Panc1 (cell line): ENCODE results near the gene MYRF. TPM values are rescaled to one million over a fixed set of nuclear protein-coding genes. Genes with fewer than 3 reads are reported as not detected.

Experiments
- ATAC-seq: fragments of 200-7000 bp; cut with Tn5 transposase; 2 replicates; pipeline ENCODE4 v1.9.1; 2020; ENCODE audit warnings: mild to moderate bottlenecking, moderate library complexity
- BruUV-seq: library from RNA; stranded (reverse); fragments of 400-500 nt; replicated peaks from 2 replicates; lab custom pipeline; 2021; lab: Mats Ljungman, UMichigan
- CTCF ChIA-PET: fragments of 300-600 bp; sonication (Branson Sonifier 250); formaldehyde crosslinking; loops from one replicate; lab custom pipeline; 2022; ENCODE audit warnings: antibody characterized with exemption; lab: Charles Lee
- POLR2A ChIA-PET: fragments of 300-600 bp; sonication (Branson Sonifier 250); formaldehyde crosslinking; loops from one replicate; lab custom pipeline; 2022; ENCODE audit warnings: antibody characterized with exemption; lab: Charles Lee
- DNase-seq: peaks from one replicate; pipeline ENCODE4 v3.0.0-alpha.2; 2010; ENCODE audit warnings: low read depth, low spot score
- H3K27ac ChIP-seq: 2 replicates; pipeline ENCODE4 v1.5.1; 2011; ENCODE audit warnings: mild to moderate bottlenecking, low read length, inconsistent platforms
- H3K27me3 ChIP-seq: fragments of 200-500 bp; sonication (Bioruptor generic); 2 replicates; pipeline ENCODE4 v1.6.0; 2014; ENCODE audit warnings: low read length, inconsistent platforms; ENCODE audit not compliant: control insufficient read depth, insufficient read depth
- H3K36me3 ChIP-seq: fragments of 200-500 bp; sonication (Bioruptor generic); 2 replicates; pipeline ENCODE4 v1.5.1; 2014; ENCODE audit warnings: inconsistent platforms, mild to moderate bottlenecking, low read length, moderate library complexity; ENCODE audit not compliant: control insufficient read depth, insufficient read depth
- H3K4me1 ChIP-seq: 2 replicates; pipeline ENCODE4 v1.5.1; 2011; ENCODE audit warnings: inconsistent platforms, mild to moderate bottlenecking, low read length, moderate library complexity; ENCODE audit not compliant: control insufficient read depth, insufficient read depth
- H3K4me3 ChIP-seq, 2 experiments: 2 replicates each; pipeline ENCODE4 v1.5.1; 2011 to 2012; ENCODE audit warnings: low read depth in 2 of 2, low read length in 2 of 2, mild to moderate bottlenecking in 2 of 2, inconsistent platforms in 1 of 2, moderate library complexity in 1 of 2
- H3K9me3 ChIP-seq: fragments of 200-500 bp; sonication (Bioruptor generic); 2 replicates; pipeline ENCODE4 v1.5.1; 2014; ENCODE audit warnings: low read depth, mild to moderate bottlenecking, inconsistent platforms, low read length, moderate library complexity; ENCODE audit not compliant: control insufficient read depth, insufficient read depth
- POLR2AphosphoS5 ChIP-seq: IDR thresholded peaks from 2 replicates; pipeline ENCODE4 v1.6.1; 2012; ENCODE audit warnings: mild to moderate bottlenecking, low read depth, low read length, moderate library complexity
- SIN3A ChIP-seq: IDR thresholded peaks from 2 replicates; pipeline ENCODE4 v1.6.1; 2012; ENCODE audit warnings: low read depth, mild to moderate bottlenecking, low read length, moderate library complexity, borderline replicate concordance; ENCODE audit not compliant: insufficient read depth
- TCF7L2 ChIP-seq: IDR thresholded peaks from 2 replicates; pipeline ENCODE4 v1.6.1; 2011; ENCODE audit warnings: mild to moderate bottlenecking, low read depth, low read length, inconsistent platforms
- in situ Hi-C: cut with HindIII; loops from 2 replicates; pipeline ENCODE4 v1.10.0; 2016; ENCODE audit warnings: low sequenced_read_pairs, low pct_unique_long_range_greater_than_20kb
- intact Hi-C: fragments of 100-400 bp; cut with micrococcal nuclease; formaldehyde crosslinking; loops from one replicate; pipeline ENCODE4 v1.10.0; 2022; ENCODE audit not compliant: unreplicated experiment
- total RNA-seq: library from RNA; stranded (reverse); gene quantifications from one replicate; pipeline ENCODE4 v1.2.1, GENCODE V29; 2021; ENCODE audit not compliant: unreplicated experiment
- TF ChIP-seq, protein P1 (sequence below): fragments of 450-650 bp; IDR thresholded peaks from 2 replicates; pipeline ENCODE4 v1.5.1; 2017; ENCODE audit warnings: mild to moderate bottlenecking
- TF ChIP-seq, protein P2 (sequence below), 2 experiments: IDR thresholded peaks; 2 replicates each; pipeline ENCODE4 v1.6.1; 2011 to 2012; ENCODE audit warnings: low read depth in 2 of 2, control low read depth in 1 of 2, low read length in 1 of 2, mild to moderate bottlenecking in 1 of 2, moderate library complexity in 1 of 2; ENCODE audit not compliant: insufficient read depth in 1 of 2

Gene MYRF
- total RNA-seq, 1 experiment from 2014 or later: 2.8 TPM

DNA sequence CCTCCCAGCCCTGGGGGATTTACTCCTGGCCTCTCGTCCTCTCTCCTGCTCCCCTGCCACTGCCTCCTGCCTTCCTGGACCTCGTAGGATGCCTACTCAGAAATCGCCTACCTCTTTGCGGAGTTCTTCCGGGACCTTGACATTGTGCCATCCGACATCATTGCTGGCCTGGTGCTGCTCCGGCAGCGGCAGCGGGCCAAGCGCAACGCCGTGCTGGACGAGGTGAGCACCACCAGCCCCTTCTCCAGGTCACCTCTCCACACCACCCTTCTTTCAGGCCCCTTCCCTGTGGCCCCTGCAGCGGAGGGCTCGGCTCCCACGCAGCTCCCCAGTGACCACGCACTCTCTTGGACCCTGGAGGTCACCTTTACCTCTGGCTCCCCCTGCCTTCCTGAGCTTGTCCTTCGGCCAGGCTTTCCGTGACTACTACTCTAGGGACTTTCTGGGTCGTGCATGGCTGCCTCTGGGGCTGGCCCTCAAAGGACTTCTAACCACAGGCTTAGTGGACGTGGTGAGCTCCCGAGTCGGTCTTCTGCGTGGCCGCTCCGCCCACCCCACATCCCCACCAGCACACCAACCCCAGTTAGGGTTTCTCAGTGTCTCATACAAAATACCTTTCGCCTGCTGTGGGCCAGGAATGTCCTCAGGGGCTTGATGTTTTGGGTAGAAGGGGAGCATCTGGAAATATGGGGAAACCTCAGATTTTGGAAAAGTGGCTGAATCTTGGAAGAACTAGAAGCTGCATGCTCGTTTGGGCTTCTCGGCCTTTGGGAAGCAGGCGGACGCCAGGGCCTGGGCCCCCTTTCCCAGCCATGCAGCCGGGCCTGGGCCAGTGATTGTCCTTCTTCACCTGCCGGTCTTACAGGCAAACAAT is 24.1 kb upstream of the MYRF start:
- TF ChIP-seq, protein P1, sequence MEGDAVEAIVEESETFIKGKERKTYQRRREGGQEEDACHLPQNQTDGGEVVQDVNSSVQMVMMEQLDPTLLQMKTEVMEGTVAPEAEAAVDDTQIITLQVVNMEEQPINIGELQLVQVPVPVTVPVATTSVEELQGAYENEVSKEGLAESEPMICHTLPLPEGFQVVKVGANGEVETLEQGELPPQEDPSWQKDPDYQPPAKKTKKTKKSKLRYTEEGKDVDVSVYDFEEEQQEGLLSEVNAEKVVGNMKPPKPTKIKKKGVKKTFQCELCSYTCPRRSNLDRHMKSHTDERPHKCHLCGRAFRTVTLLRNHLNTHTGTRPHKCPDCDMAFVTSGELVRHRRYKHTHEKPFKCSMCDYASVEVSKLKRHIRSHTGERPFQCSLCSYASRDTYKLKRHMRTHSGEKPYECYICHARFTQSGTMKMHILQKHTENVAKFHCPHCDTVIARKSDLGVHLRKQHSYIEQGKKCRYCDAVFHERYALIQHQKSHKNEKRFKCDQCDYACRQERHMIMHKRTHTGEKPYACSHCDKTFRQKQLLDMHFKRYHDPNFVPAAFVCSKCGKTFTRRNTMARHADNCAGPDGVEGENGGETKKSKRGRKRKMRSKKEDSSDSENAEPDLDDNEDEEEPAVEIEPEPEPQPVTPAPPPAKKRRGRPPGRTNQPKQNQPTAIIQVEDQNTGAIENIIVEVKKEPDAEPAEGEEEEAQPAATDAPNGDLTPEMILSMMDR: no peak
- no peak for TF ChIP-seq POLR2AphosphoS5
- TF ChIP-seq, protein P2, sequence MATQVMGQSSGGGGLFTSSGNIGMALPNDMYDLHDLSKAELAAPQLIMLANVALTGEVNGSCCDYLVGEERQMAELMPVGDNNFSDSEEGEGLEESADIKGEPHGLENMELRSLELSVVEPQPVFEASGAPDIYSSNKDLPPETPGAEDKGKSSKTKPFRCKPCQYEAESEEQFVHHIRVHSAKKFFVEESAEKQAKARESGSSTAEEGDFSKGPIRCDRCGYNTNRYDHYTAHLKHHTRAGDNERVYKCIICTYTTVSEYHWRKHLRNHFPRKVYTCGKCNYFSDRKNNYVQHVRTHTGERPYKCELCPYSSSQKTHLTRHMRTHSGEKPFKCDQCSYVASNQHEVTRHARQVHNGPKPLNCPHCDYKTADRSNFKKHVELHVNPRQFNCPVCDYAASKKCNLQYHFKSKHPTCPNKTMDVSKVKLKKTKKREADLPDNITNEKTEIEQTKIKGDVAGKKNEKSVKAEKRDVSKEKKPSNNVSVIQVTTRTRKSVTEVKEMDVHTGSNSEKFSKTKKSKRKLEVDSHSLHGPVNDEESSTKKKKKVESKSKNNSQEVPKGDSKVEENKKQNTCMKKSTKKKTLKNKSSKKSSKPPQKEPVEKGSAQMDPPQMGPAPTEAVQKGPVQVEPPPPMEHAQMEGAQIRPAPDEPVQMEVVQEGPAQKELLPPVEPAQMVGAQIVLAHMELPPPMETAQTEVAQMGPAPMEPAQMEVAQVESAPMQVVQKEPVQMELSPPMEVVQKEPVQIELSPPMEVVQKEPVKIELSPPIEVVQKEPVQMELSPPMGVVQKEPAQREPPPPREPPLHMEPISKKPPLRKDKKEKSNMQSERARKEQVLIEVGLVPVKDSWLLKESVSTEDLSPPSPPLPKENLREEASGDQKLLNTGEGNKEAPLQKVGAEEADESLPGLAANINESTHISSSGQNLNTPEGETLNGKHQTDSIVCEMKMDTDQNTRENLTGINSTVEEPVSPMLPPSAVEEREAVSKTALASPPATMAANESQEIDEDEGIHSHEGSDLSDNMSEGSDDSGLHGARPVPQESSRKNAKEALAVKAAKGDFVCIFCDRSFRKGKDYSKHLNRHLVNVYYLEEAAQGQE (IDR thresholded peaks at IDR 0.05; ENCODE audit: insufficient read depth in 1 of 2, low read depth in 2 of 2, low read length in 1 of 2): no peak
- TF ChIP-seq TCF7L2: no peak
- TF ChIP-seq SIN3A: no peak
- Histone ChIP-seq H3K9me3 (no peaks in the 10 kb centered on the region), H3K36me3 (no peaks in the 10 kb centered on the region), H3K27ac (no peak overlapping the region), H3K27me3 (no peaks in the 10 kb centered on the region), H3K4me1 (peaks cover 21% of the 10 kb centered on the region), H3K4me3 (no peak overlapping the region)
- intact Hi-C loops: no loop called here
- CTCF ChIA-PET: no interaction called here
- in situ Hi-C loops: no loop called here
- no TSS peak for BruUV-seq
- DNase-seq: no peak
- no peak for ATAC-seq
- POLR2A ChIA-PET: no interaction called here

DNA sequence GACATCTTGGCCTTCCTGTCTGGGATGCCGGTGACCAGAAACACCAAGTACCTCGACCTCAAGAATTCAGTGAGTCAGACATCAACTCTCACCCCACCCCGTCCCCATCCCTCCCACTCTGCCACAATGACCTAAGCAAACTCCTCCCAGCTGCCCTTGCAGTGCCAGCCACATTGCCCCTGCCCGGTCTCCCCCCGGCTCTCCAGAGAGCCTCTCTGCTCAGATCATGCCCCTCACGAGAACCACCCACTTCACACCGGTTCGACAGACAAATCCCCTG is 23.6 kb upstream of the MYRF start:
- Histone ChIP-seq H3K4me3 (no peak overlapping the region), H3K27ac (no peak overlapping the region), H3K9me3 (no peaks in the 10 kb centered on the region), H3K36me3 (no peaks in the 10 kb centered on the region), H3K4me1 (peaks cover 21% of the 10 kb centered on the region), H3K27me3 (no peaks in the 10 kb centered on the region)
- ChIA-PET CTCF (no interaction called here), POLR2A (no interaction called here)
- TF ChIP-seq SIN3A: no peak
- TF ChIP-seq TCF7L2: no peak
- no peak for TF ChIP-seq POLR2AphosphoS5
- TF ChIP-seq, protein P2 (IDR thresholded peaks at IDR 0.05; ENCODE audit: insufficient read depth in 1 of 2, low read depth in 2 of 2, low read length in 1 of 2): no peak
- TF ChIP-seq, protein P1: no peak
- in situ Hi-C loops: no loop called here
- ATAC-seq (no peak), DNase-seq (no peak)
- intact Hi-C loops: no loop called here
- no TSS peak for BruUV-seq
